Epithelial cell of alveolus of lung (primary cell): Measurements from ENCODE around the gene PPM1H. TPM values are rescaled to one million over a fixed set of nuclear protein-coding genes. Genes with fewer than 3 reads are reported as not detected.

Source experiments
- total RNA-seq: library from RNA; depleted of rRNA; stranded (reverse); fragments of >200 nt; gene quantifications from 2 replicates; pipeline ENCODE4 v1.2.1, GENCODE V29; 2015

Gene PPM1H
- 0.08 and 0.78 TPM in 2 replicates for total RNA-seq

GRCh38 chr12:62934799-62935674, at the start of gene PPM1H:
Gene PPM1H, minus strand, starts transcription at chr12:62935150. Its CDS starts 414 bp downstream, at chr12:62934736.

Other genes starting within 250 kb of the PPM1H start
- gene AVPR1A, start 216.1 kb upstream of the PPM1H start, total RNA-seq = not detected in 2 replicates